Neural progenitor cell (in vitro differentiated cells): Measurements from ENCODE around the gene GALK2. TPM values are rescaled to one million over a fixed set of nuclear protein-coding genes. Genes with fewer than 3 reads are reported as not detected.

Source experiments
- DNase-seq: peaks from one replicate; pipeline ENCODE4 v3.0.0-alpha.2; 2016; ENCODE audit warnings: low spot score
- H2AFZ ChIP-seq: fragments of 200-600 bp; sonication (generic); replicated peaks from 2 replicates; pipeline ENCODE4 v1.6.1; 2016; ENCODE audit warnings: antibody characterized with exemption
- H3F3A ChIP-seq: fragments of 200-600 bp; sonication (generic); 2 replicates; pipeline ENCODE4 v1.6.1; 2016; ENCODE audit warnings: antibody characterized with exemption, low read depth
- H3K27ac ChIP-seq: fragments of 200-600 bp; sonication (generic); 2 replicates; pipeline ENCODE4 v1.5.1; 2016; ENCODE audit warnings: mild to moderate bottlenecking
- H3K27me3 ChIP-seq: fragments of 200-600 bp; sonication (generic); 2 replicates; pipeline ENCODE4 v1.6.1; 2016; ENCODE audit warnings: mild to moderate bottlenecking, moderate library complexity
- H3K36me3 ChIP-seq: fragments of 200-600 bp; sonication (generic); 2 replicates; pipeline ENCODE4 v1.5.1; 2016
- H3K4me1 ChIP-seq: fragments of 200-600 bp; sonication (generic); 2 replicates; pipeline ENCODE4 v1.6.1; 2016; ENCODE audit warnings: mixed run types
- H3K4me2 ChIP-seq: fragments of 200-600 bp; sonication (generic); 2 replicates; pipeline ENCODE4 v1.6.1; 2016
- H3K4me3 ChIP-seq: fragments of 200-600 bp; sonication (generic); 2 replicates; pipeline ENCODE4 v1.5.1; 2016
- H3K79me2 ChIP-seq: fragments of 200-600 bp; sonication (generic); 2 replicates; pipeline ENCODE4 v1.6.1; 2016; ENCODE audit warnings: low read depth
- H3K9ac ChIP-seq: fragments of 200-600 bp; sonication (generic); 2 replicates; pipeline ENCODE4 v1.6.1; 2016
- H3K9me3 ChIP-seq: fragments of 200-600 bp; sonication (generic); 2 replicates; pipeline ENCODE4 v1.5.1; 2016; ENCODE audit warnings: low read depth
- H4K20me1 ChIP-seq: fragments of 200-600 bp; sonication (generic); 2 replicates; pipeline ENCODE4 v1.6.1; 2016; ENCODE audit warnings: low read depth
- H3K27ac Mint-ChIP-seq: 3 replicates; pipeline ENCODE4 v1.8.0; 2021; ENCODE audit warnings: mixed read lengths
- H3K27me3 Mint-ChIP-seq: 2 replicates; pipeline ENCODE4 v1.8.0; 2022; ENCODE audit warnings: low read depth, mild to moderate bottlenecking, inconsistent platforms, moderate library complexity, mixed read lengths; ENCODE audit not compliant: insufficient read depth
- H3K36me3 Mint-ChIP-seq: 3 replicates; pipeline ENCODE4 v1.8.0; 2021; ENCODE audit warnings: mixed read lengths
- H3K4me1 Mint-ChIP-seq: 3 replicates; pipeline ENCODE4 v1.8.0; 2021; ENCODE audit warnings: mixed read lengths
- H3K4me3 Mint-ChIP-seq: 3 replicates; pipeline ENCODE4 v1.8.0; 2021; ENCODE audit warnings: mild to moderate bottlenecking, moderate library complexity, mixed read lengths
- H3K9me3 Mint-ChIP-seq: 3 replicates; pipeline ENCODE4 v1.8.0; 2020; ENCODE audit warnings: mixed read lengths
- EZH2 ChIP-seq: fragments of 200-600 bp; sonication (generic); IDR thresholded peaks from 2 replicates; pipeline ENCODE4 v1.6.1; 2017; ENCODE audit warnings: antibody characterized with exemption, mild to moderate bottlenecking, moderate library complexity
- EZH2phosphoT487 ChIP-seq: fragments of 200-600 bp; sonication (generic); IDR thresholded peaks from 2 replicates; pipeline ENCODE4 v1.6.1; 2017; ENCODE audit warnings: antibody characterized with exemption
- total RNA-seq: library from RNA; depleted of rRNA; stranded (reverse); fragments of >200 nt; gene quantifications from 2 replicates; pipeline ENCODE4 v1.2.3, GENCODE V29; 2015; ENCODE audit warnings: low replicate concordance
- TF ChIP-seq, protein P1 (sequence below): fragments of 200-600 bp; sonication (generic); IDR thresholded peaks from 2 replicates; pipeline ENCODE4 v1.5.1; 2017; ENCODE audit warnings: antibody characterized with exemption, mild to moderate bottlenecking

GALK2 gene
- total RNA-seq, 1 donor from 2014 or later: 19.0 TPM

DNA sequence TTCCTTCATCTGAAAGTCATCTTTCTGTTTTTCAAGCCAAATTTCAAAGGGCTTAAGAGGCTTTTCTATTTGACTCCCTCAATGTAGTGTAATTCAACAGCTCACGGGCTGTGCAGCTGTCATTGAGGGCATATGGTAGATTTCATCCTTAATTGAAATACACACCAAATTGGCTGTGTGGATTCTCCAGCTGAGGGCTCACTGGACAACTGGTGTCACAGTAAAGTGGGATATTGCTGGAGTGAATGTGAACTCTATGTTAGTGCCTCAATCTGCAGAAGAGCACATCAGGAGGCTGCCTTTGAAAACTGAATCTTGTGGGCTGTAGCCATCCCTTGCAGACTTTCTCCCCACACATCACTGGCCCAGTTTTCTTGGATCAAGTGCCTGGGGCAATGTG, 120.1 kb downstream of the GALK2 start:
- Histone ChIP-seq H3K27ac (no peak overlapping the region), H3K36me3 (no peaks in the 10 kb centered on the region), H3K4me2 (no peak overlapping the region), H4K20me1 (no peaks in the 10 kb centered on the region), H3F3A (no peaks in the 10 kb centered on the region), H3K9me3 (no peaks in the 10 kb centered on the region), H3K4me1 (no peaks in the 10 kb centered on the region), H3K79me2 (no peaks in the 10 kb centered on the region), H3K4me3 (no peak overlapping the region), H2AFZ (no peak overlapping the region), H3K9ac (no peak overlapping the region), H3K27me3 (no peaks in the 10 kb centered on the region)
- TF ChIP-seq, protein P1, sequence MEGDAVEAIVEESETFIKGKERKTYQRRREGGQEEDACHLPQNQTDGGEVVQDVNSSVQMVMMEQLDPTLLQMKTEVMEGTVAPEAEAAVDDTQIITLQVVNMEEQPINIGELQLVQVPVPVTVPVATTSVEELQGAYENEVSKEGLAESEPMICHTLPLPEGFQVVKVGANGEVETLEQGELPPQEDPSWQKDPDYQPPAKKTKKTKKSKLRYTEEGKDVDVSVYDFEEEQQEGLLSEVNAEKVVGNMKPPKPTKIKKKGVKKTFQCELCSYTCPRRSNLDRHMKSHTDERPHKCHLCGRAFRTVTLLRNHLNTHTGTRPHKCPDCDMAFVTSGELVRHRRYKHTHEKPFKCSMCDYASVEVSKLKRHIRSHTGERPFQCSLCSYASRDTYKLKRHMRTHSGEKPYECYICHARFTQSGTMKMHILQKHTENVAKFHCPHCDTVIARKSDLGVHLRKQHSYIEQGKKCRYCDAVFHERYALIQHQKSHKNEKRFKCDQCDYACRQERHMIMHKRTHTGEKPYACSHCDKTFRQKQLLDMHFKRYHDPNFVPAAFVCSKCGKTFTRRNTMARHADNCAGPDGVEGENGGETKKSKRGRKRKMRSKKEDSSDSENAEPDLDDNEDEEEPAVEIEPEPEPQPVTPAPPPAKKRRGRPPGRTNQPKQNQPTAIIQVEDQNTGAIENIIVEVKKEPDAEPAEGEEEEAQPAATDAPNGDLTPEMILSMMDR: no peak
- TF ChIP-seq EZH2phosphoT487 (no peak), EZH2 (no peak)
- DNase-seq: no peak
- H3K27ac Mint-ChIP-seq: no peak overlapping the region
- H3K27me3 Mint-ChIP-seq: no peaks in the 10 kb centered on the region
- no peaks in the 10 kb centered on the region for H3K4me1 Mint-ChIP-seq
- no peak overlapping the region for H3K4me3 Mint-ChIP-seq
- no peaks in the 10 kb centered on the region for H3K9me3 Mint-ChIP-seq
- H3K36me3 Mint-ChIP-seq: no peaks in the 10 kb centered on the region

DNA sequence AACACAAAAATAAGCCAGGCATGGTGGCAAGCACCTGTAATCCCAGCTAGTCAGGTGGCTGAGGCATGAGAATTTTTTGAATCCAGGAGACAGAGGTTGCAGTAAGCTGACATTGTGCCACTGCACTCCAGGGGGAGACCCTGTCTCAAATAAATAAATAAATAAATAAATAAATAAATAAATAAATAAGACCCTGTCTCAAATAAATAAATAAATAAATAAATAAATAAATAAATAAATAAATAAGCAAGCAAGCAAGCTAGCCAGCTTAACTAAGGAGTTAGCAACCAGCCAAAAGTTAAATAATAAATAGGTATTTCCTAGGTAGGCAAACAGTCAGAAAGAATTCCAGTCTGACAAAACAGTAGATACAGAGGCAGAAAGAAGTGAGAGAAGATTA, 123.9 kb downstream of the GALK2 start:
- H3K9ac ChIP-seq: no peak overlapping the region
- no peak overlapping the region for H3K4me2 ChIP-seq
- H3K4me3 ChIP-seq: no peak overlapping the region
- Mint-ChIP-seq H3K27me3 (peaks cover 2% of the 10 kb centered on the region), H3K9me3 (no peaks in the 10 kb centered on the region), H3K36me3 (no peaks in the 10 kb centered on the region), H3K4me1 (no peaks in the 10 kb centered on the region), H3K27ac (no peak overlapping the region), H3K4me3 (no peak overlapping the region)
- no peaks in the 10 kb centered on the region for H3K4me1 ChIP-seq
- no peaks in the 10 kb centered on the region for H3K9me3 ChIP-seq
- H3K36me3 ChIP-seq: no peaks in the 10 kb centered on the region
- H3F3A ChIP-seq: no peaks in the 10 kb centered on the region
- no peak overlapping the region for H3K27ac ChIP-seq
- H3K27me3 ChIP-seq: no peaks in the 10 kb centered on the region
- no peaks in the 10 kb centered on the region for H4K20me1 ChIP-seq
- no peak for DNase-seq
- no peak overlapping the region for H2AFZ ChIP-seq
- no peaks in the 10 kb centered on the region for H3K79me2 ChIP-seq
- TF ChIP-seq EZH2 (no peak), EZH2phosphoT487 (no peak)
- TF ChIP-seq, protein P1: no peak

- H3K4me1 ChIP-seq: no peaks in the 10 kb centered on the region
- H3K9me3 ChIP-seq: no peaks in the 10 kb centered on the region
- peaks cover 2% of the 10 kb centered on the region for H3K27me3 Mint-ChIP-seq
- no peaks in the 10 kb centered on the region for H4K20me1 ChIP-seq
- no peak overlapping the region for H3K4me3 Mint-ChIP-seq
- H3K36me3 Mint-ChIP-seq: peaks cover under 1% of the 10 kb centered on the region
- no peak overlapping the region for H3K4me2 ChIP-seq
- no peaks in the 10 kb centered on the region for H3K27me3 ChIP-seq
- H3K9me3 Mint-ChIP-seq: no peaks in the 10 kb centered on the region
- TF ChIP-seq EZH2phosphoT487 (no peak), EZH2 (no peak)
- TF ChIP-seq, protein P1: no peak
- DNase-seq: no peak
- no peak overlapping the region for H3K9ac ChIP-seq
- H2AFZ ChIP-seq: no peak overlapping the region
- no peaks in the 10 kb centered on the region for H3K79me2 ChIP-seq
- no peaks in the 10 kb centered on the region for H3F3A ChIP-seq
- H3K27ac ChIP-seq: no peak overlapping the region
- H3K27ac Mint-ChIP-seq: no peak overlapping the region
- no peaks in the 10 kb centered on the region for H3K4me1 Mint-ChIP-seq
- H3K4me3 ChIP-seq: no peak overlapping the region
- no peaks in the 10 kb centered on the region for H3K36me3 ChIP-seq
Measured at GRCh38 chr15:49296258-49296657, 126.2 kb downstream of the GALK2 start.
